GM23248 (cell line): Measurements from ENCODE around the gene REG4.

Experiments used
- EZH2 ChIP-seq: fragments of 200-600 bp; sonication (generic); IDR thresholded peaks from 2 replicates; pipeline ENCODE4 v1.6.1; 2018; ENCODE audit warnings: antibody characterized with exemption, mild to moderate bottlenecking; ENCODE audit not compliant: insufficient read depth, poor library complexity, severe bottlenecking
- EZH2phosphoT487 ChIP-seq: fragments of 200-600 bp; sonication (generic); IDR thresholded peaks from 2 replicates; pipeline ENCODE4 v1.6.1; 2018; ENCODE audit warnings: antibody characterized with exemption, moderate library complexity, mild to moderate bottlenecking, low read depth; ENCODE audit not compliant: insufficient read depth

DNA sequence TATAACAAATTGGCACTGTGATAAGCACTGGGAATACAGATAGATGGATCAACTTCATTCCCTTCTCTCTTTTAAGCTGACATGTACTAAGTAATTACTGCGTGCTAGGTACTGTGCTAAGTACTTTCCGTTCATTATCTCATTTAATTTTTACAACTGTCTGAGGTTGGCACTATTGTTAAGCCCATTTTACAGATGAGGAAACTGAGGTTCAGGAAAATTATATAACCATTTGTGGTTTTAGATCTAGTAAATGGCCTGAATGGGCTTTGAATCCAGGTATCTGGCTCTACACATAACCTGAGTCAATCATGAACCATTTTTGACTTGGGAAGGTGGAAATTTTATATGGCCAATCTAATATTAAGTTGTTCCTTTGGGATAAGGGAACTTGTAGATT, 39.0 kb downstream of the REG4 start:
- TF ChIP-seq EZH2 (no peak), EZH2phosphoT487 (no peak)
